GM19099 (cell line): ENCODE measurements around the gene PPP1R14B.

Experiments used
- POLR2A ChIP-seq: IDR thresholded peaks from 3 replicates; pipeline ENCODE4 v1.6.1; 2011; ENCODE audit warnings: low read depth; ENCODE audit not compliant: insufficient read length; ENCODE audit errors: extremely low read depth

The PPP1R14B gene

DNA sequence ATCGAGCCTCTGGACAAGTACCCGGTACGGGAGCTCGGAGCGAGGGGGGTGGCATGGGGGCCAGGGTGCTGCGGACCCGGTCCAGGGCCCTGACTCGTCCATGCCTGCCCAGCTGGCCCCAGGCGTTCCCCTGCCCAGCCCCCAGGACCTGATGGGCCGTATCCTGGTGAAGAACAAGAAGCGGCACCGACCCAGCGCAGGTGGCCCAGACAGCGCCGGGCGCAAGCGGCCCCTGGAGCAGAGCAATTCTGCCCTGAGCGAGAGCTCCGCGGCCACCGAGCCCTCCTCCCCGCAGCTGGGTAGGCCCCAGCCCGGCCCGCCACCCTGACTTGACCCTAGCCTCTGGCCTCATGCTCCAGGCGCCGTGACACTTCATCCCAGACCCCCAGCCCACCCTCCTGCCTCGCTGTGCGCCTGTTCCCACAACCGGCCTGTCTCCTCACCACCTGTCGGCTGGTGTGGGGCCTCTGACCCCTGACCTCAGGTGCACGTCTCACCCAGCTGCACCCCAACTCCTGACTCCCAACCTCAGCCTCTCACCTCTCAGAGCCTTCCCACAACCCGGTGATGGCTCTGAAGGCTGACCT is 12.3 kb upstream of the PPP1R14B start:
- TF ChIP-seq POLR2A, result no peak

DNA sequence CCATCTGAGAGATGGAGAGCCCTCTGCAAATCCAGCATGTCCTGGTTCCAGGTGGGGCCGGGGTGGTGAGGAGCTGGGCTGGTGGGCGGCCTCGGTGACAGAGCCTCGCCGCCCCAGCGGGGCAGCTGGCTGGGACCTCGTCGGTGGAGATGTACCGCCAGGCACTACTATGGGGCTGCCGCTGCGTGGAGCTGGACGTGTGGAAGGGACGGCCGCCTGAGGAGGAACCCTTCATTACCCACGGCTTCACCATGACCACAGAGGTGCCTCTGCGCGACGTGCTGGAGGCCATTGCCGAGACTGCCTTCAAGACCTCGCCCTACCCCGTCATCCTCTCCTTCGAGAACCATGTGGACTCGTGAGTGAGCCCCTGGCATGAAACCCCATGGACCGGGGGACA is 11.6 kb upstream of the PPP1R14B start:
- no peak for TF ChIP-seq POLR2A

DNA sequence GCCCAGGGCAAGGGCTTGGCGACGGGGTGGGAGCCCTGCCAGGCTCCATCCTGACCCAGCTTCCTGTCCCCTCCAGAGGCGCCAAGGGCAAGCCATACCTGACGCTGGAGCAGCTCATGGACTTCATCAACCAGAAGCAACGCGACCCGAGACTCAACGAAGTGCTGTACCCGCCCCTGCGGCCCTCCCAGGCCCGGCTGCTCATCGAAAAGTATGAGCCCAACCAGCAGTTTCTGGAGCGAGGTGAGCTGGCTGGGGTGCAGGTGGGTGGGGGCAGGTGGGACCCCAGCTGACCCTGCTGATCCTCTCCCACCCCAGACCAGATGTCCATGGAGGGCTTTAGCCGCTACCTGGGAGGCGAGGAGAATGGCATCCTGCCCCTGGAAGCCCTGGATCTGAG is 9.6 kb upstream of the PPP1R14B start:
- no peak for TF ChIP-seq POLR2A

DNA sequence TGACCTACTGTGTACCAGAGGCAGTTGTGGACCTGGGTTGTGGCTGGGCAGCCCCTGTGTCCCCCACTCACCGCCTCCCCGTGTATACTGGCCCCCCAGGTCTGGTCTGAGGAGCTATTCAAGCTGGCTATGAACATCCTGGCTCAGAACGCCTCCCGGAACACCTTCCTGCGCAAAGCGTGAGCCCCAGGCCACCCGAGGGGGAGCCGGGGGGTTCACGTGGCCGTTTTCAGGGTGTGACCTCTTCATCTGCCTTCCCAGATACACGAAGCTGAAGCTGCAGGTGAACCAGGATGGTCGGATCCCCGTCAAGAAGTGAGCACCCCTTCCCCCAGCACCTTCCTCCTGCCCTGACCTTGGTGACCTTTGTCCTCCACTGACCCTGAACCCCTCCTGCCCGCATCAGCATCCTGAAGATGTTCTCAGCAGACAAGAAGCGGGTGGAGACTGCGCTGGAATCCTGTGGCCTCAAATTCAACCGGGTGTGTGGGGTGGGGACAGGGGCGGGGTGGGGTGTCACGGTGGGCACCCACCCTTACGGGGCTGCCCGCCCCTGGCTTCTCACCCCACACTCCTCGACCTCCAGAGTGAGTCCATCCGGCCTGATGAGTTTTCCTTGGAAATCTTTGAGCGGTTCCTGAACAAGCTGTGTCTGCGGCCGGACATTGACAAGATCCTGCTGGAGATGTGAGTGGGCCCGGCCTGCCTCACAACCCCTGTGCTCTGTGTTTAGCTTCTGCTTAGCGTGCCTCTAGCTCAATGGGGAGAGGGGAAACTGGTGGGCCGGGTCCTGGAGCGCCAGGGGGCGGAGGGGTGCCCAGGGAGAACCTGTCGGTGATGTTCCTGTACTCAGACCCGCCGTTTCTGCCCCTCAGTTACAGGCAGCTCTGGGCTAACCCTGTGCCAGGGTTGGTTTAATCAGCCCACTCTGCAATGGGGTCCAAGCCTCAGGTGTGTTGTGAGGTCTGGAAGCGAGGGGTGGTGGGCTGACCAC is 8.7 kb upstream of the PPP1R14B start:
- no peak for TF ChIP-seq POLR2A

DNA sequence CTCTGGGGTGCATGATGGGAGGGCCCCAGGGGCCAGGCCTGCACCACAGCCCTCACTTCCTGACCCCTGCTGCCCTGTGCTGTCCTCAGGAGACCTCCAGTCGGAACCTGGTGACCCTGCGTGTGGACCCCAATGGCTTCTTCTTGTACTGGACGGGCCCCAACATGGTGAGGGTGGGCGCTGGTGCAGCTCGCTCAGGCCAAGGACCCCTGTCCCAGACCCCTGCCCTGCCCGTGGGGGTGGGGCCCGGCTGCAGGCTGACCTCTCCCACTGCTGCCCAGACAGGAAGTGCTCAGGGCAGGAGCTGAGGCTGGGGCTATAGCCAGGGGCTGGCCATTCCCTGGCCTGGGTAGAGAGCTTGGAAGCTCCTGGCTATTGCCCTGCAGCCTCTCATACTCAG is 7.6 kb upstream of the PPP1R14B start:
- no peak for TF ChIP-seq POLR2A

DNA sequence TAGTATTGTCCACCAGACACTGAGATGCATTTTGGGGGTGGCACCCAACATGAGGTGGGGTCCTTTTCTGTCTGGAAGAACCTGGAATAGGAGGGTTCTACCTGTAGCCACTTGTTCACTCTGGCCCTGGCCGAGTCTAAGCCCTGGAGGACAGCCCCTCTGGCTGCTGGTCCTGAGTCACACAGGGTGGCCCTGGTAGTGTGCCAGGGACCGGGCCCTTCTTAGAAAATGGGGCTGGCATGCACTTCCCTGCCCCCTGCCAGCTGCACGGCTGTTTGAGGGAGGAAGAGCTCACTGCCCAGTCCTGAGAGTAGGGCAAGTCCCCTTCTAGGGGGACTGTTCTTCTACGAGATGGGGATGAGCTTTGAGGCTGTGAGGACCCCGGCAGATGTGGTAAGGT is 6.7 kb upstream of the PPP1R14B start:
- TF ChIP-seq POLR2A, result no peak

DNA sequence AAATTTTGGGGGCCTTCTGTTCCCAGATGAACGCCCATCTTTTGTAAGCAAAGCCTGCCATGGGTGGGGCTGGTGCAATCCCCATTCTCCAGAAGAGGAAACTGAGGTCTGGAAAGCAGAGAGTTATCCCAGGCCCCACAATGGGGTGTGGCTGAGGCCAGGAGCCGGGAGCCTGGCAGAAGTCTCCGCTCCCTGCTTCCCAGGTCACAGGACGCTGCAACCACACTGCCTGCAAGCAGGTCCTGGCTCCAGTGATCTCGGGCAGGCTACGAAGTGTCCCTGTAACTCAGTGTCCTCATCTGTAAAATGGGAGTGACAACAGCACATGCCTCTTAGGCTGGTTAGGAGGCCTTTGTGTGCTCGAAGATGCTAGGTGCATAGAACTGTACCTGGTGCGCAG is 6.3 kb upstream of the PPP1R14B start:
- no peak for TF ChIP-seq POLR2A

DNA sequence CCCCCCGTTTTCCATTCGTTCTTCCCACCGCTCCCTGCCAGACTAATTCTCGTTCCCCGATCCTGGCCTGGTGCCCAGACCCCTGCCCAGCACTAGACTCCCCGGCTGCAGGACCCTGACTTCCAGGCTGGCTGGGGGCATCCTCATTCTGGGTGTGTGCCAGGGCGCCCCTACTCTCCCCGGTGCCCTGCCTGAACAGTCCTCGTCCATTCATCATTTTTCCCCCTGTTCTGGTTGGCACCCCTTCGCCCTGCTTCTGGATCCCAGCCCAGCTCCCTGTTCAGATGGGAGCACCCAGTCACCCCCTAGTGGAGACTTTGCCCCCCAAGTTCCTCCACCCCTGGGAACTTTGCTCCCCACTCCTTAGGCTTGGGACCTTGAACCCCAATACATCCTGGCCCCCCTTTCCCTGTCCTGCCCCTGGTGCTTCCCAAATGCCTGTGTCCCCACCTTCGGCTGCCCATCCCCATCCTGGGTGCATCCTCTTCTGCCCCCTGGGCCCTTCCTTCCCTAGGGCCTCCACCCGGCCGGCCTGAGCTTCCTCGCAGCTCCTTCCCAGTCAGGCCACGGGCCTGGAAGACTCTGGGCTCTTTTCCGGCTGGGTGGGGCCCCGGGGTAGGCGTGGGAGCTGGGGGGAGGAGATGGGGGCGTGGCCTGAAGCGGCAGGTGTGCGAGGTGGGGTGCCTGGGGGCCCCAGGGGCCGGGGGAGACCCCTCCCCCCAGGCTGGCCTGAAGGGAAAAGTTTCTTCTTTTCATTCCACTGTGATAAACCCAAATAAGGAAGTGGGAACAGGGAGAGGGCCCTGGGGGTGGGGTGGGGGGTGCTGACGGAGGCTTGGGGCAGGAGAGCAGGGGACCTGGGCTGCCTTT is 5.5 kb upstream of the PPP1R14B start:
- TF ChIP-seq POLR2A, result no peak

DNA sequence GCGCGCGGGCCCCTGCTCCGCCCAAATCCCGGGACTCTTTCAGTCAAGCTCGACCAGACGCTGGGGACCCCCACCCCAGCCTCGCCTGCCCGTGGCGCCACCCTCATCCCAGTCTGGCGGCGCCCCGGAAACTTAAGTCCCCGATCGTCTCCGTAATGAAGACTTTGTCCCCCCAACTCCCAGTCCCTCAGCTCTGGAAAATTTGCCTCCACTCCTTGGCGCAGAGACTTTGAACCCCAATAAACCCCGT is 4.9 kb upstream of the PPP1R14B start:
- TF ChIP-seq POLR2A, result no peak

DNA sequence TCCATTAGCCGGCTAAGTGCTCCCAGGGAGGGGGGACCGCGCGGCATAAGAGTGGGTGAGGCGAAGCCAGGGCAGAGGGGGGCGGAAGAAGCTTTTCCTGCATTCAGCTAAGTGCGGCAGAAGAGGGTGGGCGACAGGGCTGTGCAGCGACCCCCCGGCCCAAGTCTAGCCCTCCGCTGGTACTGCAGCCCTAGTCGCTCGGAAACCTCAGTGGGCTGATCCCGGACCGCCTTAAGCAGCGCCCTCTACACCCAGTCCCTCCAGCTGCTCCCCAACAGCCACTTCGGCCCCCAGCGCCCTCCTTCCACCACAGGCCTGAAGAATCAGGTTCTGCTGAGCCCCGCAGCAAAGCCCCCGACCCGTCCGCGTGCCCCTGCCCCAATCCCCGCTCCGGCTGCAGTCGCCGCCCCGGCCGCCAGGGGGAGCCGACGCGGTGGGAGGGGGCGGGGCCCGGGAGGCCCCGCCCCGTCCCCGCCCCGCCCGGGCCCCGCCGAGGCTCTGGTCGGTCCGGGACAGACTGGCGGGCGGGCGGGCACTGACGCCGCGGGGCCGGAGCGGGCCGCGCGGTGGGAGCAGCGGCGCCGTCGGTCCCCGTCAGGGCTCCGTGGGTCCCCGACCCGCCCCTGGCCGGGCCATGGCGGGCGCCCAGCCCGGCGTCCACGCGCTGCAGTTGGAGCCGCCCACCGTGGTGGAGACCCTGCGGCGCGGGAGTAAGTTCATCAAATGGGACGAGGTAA is 4.4 kb upstream of the PPP1R14B start, which contains the start of gene PLCB3:
PLCB3 (plus strand) TSS at position 515 of the 737 bp plus-strand sequence; CDS start at position 635, 120 bp downstream.
- peak; percentile 48 for TF ChIP-seq POLR2A

DNA sequence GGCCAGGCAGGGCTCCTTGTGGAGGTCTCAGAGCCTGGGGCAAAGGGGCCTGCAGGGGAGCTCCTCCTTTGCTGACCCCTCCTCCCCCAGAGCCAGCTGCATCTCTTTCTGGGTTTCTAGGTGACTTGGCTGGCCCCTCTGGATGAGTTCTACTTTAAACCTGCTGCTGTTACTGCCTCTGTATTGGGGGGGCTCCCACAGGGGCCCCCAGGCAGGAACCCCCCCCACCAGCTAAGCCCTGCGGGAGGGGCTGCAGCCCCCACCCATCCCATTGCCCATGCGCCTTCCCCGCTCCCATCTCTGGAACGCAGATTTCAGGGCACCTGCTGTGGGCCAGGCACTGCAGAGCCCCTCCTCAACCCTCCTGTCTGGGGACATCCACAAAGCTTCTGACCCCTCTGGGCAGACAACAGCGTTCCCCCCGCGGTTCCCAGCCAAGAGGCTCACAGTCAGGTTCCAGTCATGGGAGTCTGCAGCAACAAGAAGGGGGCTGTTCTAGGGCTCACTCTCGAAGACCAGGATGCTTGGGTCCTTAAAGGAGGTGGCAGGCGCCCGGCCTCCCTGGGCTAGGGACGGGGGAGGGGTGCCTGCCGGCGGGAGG is 3.8 kb upstream of the PPP1R14B start:
- no peak for TF ChIP-seq POLR2A

DNA sequence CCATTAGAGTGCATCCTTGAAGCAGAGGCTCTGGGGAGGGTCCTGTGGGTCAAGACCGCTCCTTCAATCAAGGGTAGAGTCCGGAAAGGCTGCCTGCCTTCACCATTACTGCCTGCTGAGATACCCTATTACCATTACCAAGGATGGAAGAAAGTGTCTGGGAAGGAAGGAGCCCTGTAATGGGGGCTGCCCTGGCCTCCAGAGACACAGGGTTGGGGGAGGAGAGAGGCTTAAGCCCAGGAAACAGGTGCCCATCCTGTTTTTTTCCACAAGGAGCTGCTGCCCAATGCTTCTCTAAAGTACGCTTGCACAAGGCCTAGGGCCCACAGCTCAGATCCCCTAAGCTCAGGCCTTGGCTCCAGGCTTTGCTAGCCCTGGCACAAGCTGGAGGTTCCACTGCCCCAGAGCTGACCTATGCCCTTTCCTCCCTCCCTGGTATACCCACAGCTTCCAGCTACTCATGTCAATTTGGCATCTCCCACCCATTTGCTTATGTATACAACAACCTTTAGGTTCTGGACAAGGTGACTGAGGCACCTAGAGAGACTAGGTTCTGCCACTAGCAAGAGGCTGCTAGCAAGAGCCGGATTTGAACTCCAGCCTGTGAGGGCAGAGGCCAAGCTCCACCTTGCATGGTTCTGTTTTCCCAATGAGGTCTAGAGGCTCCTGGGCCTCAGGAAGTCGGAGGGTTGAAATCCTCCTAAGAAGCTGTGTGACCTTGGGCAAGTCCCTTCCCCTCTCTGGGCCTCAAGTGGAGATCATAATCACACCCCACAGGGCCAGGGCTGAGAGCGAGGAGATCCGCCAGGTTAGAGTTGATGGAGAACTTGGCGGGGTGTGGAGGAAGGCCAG is 3.0 kb upstream of the PPP1R14B start:
- TF ChIP-seq POLR2A, result no peak

DNA sequence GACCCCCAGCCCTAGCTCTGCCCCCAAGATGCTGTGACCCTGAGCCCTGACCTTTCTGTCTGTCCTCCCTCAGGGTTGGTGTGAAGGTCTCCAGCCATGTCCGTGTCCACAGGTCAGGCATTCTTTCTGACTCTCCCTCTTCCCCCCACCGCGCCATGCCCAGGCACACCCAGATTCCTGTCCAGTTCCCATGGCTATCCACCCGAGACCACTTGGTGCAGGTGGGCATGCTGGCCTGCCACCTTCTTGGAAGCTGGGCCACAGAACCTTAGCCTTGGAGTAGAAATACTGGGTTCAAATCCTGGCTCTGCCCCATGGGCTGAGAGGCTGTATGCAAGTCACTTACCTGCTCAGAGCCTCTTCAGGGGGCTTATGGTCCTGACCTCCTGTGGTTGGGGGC is 2.3 kb upstream of the PPP1R14B start:
- TF ChIP-seq POLR2A, result no peak

DNA sequence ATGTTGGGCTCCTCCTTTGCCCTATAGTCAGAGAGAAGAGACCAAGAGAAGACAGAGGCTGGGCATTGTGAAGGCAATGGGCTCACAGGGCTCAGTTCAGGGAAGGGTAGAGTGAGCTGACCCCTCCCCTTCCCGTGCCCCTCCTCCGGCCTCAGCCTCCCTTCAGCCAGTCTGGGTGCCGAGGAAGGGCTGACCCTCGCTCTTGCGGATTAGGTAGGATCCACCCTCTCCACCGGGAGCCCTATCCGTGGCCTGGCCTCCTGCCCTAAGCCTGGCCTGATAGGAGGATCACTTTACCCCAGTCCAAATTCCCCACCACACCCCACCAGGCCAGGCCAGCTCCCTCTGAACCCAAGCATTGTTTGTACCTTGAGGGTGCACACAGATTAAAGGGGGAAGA is 1.8 kb upstream of the PPP1R14B start:
- TF ChIP-seq POLR2A, result no peak
